Thyroid gland (tissue), 4 donors: Measurements from ENCODE around the gene OTULIN.

Experiments used
- POLR2A ChIP-seq, 2 donors: fragments of 450-650 bp; IDR thresholded peaks; one replicate each; pipeline ENCODE4 v1.6.1; 2017; ENCODE audit warnings: antibody characterized with exemption in 2 of 2, mild to moderate bottlenecking in 2 of 2, moderate library complexity in 1 of 2
- TF ChIP-seq, protein P1 (sequence below), 6 experiments: fragments of 200-600 bp in 3 of 6; fragments of 450-650 bp in 3 of 6; sonication (generic) in 3 of 6; IDR thresholded peaks; one replicate each; pipeline ENCODE4 v1.5.1; 2016 to 2019; ENCODE audit warnings: antibody characterized with exemption in 6 of 6, mild to moderate bottlenecking in 2 of 6, inconsistent platforms in 1 of 6, moderate library complexity in 1 of 6

DNA sequence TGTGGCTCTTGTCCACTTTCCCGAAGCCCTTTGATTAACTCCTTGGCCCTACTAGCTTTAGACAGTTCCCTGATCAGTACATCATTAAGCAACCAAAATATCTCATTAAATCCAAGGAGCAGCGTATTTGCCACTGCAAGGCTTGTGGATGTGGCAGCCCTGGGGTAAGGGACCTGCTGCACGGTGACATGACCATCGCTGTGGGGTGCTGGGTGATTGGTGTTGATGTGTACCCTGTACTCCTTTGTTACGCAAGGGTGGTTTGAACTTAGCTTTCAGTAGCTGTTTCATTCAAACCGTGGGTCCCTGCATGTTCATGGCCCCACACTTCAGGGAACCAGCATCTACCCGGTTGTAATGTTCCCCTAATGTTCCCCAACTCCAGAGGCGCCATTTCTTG is 41.0 kb downstream of the OTULIN start:
- TF ChIP-seq, protein P1, sequence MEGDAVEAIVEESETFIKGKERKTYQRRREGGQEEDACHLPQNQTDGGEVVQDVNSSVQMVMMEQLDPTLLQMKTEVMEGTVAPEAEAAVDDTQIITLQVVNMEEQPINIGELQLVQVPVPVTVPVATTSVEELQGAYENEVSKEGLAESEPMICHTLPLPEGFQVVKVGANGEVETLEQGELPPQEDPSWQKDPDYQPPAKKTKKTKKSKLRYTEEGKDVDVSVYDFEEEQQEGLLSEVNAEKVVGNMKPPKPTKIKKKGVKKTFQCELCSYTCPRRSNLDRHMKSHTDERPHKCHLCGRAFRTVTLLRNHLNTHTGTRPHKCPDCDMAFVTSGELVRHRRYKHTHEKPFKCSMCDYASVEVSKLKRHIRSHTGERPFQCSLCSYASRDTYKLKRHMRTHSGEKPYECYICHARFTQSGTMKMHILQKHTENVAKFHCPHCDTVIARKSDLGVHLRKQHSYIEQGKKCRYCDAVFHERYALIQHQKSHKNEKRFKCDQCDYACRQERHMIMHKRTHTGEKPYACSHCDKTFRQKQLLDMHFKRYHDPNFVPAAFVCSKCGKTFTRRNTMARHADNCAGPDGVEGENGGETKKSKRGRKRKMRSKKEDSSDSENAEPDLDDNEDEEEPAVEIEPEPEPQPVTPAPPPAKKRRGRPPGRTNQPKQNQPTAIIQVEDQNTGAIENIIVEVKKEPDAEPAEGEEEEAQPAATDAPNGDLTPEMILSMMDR (IDR thresholded peaks at IDR 0.05) = no peak
- no peak for TF ChIP-seq POLR2A (IDR thresholded peaks at IDR 0.05)
